K562 (cell line): ENCODE results near the gene LDLRAD1.

ENCODE experiments used
- FOXM1 ChIP-seq, 2 experiments: fragments of 450-650 bp in 1 of 2; sonication (generic) in 1 of 2; formaldehyde crosslinking in 1 of 2; IDR thresholded peaks; 2 replicates each; pipeline versions ENCODE4 v1.6.1 to v1.9.0; 2017 to 2022; ENCODE audit warnings: low read depth in 2 of 2, mild to moderate bottlenecking in 2 of 2, missing genetic modification reagents in 1 of 2, moderate library complexity in 1 of 2
- RAD21 ChIP-seq, 2 experiments: fragments of 250-450 bp in 1 of 2; fragments of 450-650 bp in 1 of 2; sonication (Bioruptor Pico) in 1 of 2; formaldehyde crosslinking in 1 of 2; IDR thresholded peaks in 1 of 2; conservative IDR thresholded peaks in 1 of 2; 2 replicates each; pipeline versions ENCODE4 v1.4.0 to v1.8.0; 2020 to 2022; ENCODE audit warnings: mild to moderate bottlenecking in 2 of 2, moderate library complexity in 1 of 2
- ZZZ3 ChIP-seq: fragments of 450-650 bp; IDR thresholded peaks from 2 replicates; pipeline ENCODE4 v1.6.1; 2016; ENCODE audit warnings: antibody characterized with exemption, mild to moderate bottlenecking, moderate library complexity
- TF ChIP-seq, protein P1 (sequence below): sonication (generic); formaldehyde crosslinking; IDR thresholded peaks from 2 replicates; pipeline ENCODE4 v1.8.1; 2023; ENCODE audit warnings: mild to moderate bottlenecking, missing genetic modification reagents
- TF ChIP-seq, protein P2 (sequence below), 3 experiments: IDR thresholded peaks in 2 of 3; conservative IDR thresholded peaks in 1 of 3; 2 replicates each; pipeline ENCODE4 v1.5.1; 2011 to 2012; ENCODE audit warnings: low read length in 3 of 3, mild to moderate bottlenecking in 3 of 3, control low read depth in 2 of 3, improper control_type of control experiment in 1 of 3, inconsistent platforms in 1 of 3, low read depth in 1 of 3, mixed read lengths in 1 of 3, moderate library complexity in 1 of 3; ENCODE audit not compliant: insufficient read depth in 2 of 3

DNA sequence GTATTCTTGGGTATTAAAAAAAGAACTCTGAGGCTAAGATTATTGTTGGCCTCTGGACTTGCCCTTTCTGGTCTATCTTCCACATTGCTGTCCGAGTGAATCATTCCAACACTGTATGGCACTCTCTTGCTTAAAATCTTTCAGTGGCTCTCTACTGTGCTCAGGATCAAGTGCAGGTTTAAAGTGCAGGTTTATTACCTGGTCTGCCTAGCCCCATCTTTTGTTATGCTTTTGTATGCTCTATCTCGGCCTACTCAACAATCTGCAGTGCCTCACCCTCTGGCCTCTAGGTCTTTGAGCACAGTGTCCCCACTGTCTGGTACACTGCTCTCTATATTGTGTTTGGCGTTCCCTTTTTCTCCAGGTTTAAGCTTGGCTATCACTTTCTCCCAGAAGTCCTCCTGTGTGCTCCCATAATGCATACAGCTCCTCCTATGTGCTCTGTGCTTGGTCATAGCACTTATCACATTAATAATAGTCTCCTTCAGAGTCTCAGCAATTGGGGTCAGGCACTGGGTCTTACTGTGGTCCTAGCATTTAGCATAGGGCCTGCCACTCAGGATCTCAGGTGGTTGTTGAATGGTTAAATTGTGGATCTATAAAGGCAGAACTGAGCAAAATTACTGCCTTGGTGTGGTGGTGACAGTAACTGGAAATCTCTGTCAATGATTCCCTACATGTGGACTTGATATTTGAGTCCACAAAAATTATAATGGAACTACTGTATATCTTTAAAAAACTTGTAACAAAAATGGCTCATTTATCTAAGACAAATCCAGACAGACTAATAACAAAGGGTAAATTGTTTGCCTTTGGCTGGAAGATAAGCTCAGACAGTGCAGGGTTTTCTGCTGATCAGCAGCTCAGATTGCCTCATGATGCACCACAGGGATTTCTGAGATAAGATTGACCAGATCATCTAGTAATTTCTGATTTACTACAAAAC lies 10.6 kb upstream of the LDLRAD1 start:
- TF ChIP-seq, protein P1, sequence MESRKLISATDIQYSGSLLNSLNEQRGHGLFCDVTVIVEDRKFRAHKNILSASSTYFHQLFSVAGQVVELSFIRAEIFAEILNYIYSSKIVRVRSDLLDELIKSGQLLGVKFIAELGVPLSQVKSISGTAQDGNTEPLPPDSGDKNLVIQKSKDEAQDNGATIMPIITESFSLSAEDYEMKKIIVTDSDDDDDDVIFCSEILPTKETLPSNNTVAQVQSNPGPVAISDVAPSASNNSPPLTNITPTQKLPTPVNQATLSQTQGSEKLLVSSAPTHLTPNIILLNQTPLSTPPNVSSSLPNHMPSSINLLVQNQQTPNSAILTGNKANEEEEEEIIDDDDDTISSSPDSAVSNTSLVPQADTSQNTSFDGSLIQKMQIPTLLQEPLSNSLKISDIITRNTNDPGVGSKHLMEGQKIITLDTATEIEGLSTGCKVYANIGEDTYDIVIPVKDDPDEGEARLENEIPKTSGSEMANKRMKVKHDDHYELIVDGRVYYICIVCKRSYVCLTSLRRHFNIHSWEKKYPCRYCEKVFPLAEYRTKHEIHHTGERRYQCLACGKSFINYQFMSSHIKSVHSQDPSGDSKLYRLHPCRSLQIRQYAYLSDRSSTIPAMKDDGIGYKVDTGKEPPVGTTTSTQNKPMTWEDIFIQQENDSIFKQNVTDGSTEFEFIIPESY (CRISPR knock-in tag) = no peak
- no peak for TF ChIP-seq FOXM1 (IDR thresholded peaks at IDR 0.05; ENCODE audit: low read depth)
- TF ChIP-seq FOXM1 (CRISPR knock-in tag; IDR thresholded peaks at IDR 0.05; ENCODE audit: low read depth) = no peak
- TF ChIP-seq RAD21 (CRISPR knock-in tag; conservative IDR thresholded peaks at IDR 0.05 in 1 of 2, IDR thresholded peaks at IDR 0.05 in 1 of 2) = no peak
- TF ChIP-seq, protein P2, sequence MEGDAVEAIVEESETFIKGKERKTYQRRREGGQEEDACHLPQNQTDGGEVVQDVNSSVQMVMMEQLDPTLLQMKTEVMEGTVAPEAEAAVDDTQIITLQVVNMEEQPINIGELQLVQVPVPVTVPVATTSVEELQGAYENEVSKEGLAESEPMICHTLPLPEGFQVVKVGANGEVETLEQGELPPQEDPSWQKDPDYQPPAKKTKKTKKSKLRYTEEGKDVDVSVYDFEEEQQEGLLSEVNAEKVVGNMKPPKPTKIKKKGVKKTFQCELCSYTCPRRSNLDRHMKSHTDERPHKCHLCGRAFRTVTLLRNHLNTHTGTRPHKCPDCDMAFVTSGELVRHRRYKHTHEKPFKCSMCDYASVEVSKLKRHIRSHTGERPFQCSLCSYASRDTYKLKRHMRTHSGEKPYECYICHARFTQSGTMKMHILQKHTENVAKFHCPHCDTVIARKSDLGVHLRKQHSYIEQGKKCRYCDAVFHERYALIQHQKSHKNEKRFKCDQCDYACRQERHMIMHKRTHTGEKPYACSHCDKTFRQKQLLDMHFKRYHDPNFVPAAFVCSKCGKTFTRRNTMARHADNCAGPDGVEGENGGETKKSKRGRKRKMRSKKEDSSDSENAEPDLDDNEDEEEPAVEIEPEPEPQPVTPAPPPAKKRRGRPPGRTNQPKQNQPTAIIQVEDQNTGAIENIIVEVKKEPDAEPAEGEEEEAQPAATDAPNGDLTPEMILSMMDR (IDR thresholded peaks at IDR 0.05 in 2 of 3, conservative IDR thresholded peaks at IDR 0.05 in 1 of 3; ENCODE audit: insufficient read depth in 2 of 3, low read depth in 1 of 3, low read length in 3 of 3) = no peak
- TF ChIP-seq ZZZ3 = no peak
